GM19468 (cell line): Measurements from ENCODE around the gene CCT5.
A peak's percentile ranks its signal among the peaks of the same experiment; 100 is the strongest.

Experiments used
- ATAC-seq: cut with Tn5 transposase; IDR thresholded peaks from one replicate; pipeline ENCODE4 v1.9.1; 2021; ENCODE audit warnings: mild to moderate bottlenecking, moderate library complexity, moderate number of reproducible peaks; ENCODE audit not compliant: unreplicated experiment; ENCODE audit errors: extremely low read depth

Gene CCT5

GRCh38 chr5:10297646-10298204, 47.6 kb downstream of the CCT5 start:
- ATAC-seq, result no peak

- no peak for ATAC-seq
Observed at GRCh38 chr5:10300246-10300645, 50.2 kb downstream of the CCT5 start.

- ATAC-seq, result no peak
Observed at GRCh38 chr5:10301266-10301665, 51.2 kb downstream of the CCT5 start.

- ATAC-seq, result no peak
Observed at GRCh38 chr5:10301842-10302610, 51.9 kb downstream of the CCT5 start.

GRCh38 chr5:10303201-10303600, 53.1 kb downstream of the CCT5 start:
- no peak for ATAC-seq

- ATAC-seq, result no peak
Observed at GRCh38 chr5:10303699-10304170, 53.7 kb downstream of the CCT5 start.

- no peak for ATAC-seq
Observed at GRCh38 chr5:10304932-10305331, 54.9 kb downstream of the CCT5 start.

GRCh38 chr5:10306114-10306513, 56.0 kb downstream of the CCT5 start:
- ATAC-seq, result no peak

GRCh38 chr5:10306806-10307205, 56.7 kb downstream of the CCT5 start:
- no peak for ATAC-seq

- peak; percentile 53 for ATAC-seq
Observed at GRCh38 chr5:10307206-10308148, 57.4 kb downstream of the CCT5 start, which contains the start of gene CMBL. CMBL (minus strand) TSS chr5:10307902; CDS start chr5:10290762, 17,140 bp downstream.

GRCh38 chr5:10308844-10309243, 58.8 kb downstream of the CCT5 start:
- ATAC-seq, result no peak

GRCh38 chr5:10310066-10310779, 60.1 kb downstream of the CCT5 start:
- ATAC-seq, result no peak

- peak; percentile 34 for ATAC-seq
Observed at GRCh38 chr5:10310835-10311570, 60.9 kb downstream of the CCT5 start.

GRCh38 chr5:10311595-10312425, 61.7 kb downstream of the CCT5 start:
- ATAC-seq, result no peak

- no peak for ATAC-seq
Observed at GRCh38 chr5:10315201-10315600, 65.1 kb downstream of the CCT5 start.
